GM12874 (cell line): ENCODE measurements around the gene UNC5C.
A peak's percentile ranks its signal among the peaks of the same experiment; 100 is the strongest.

ENCODE experiments used
- CTCF ChIP-seq: IDR thresholded peaks from 2 replicates; pipeline ENCODE4 v1.5.1; 2011; ENCODE audit warnings: low read depth, mild to moderate bottlenecking, control low read depth, low read length, moderate library complexity; ENCODE audit not compliant: insufficient read depth

Gene UNC5C

GRCh38 chr4:95156452-95156765 is 392.4 kb downstream of the UNC5C start:
- TF ChIP-seq CTCF, result no peak

GRCh38 chr4:95155759-95156451 is 392.9 kb downstream of the UNC5C start:
- TF ChIP-seq CTCF, result peak; percentile 36

- no peak for TF ChIP-seq CTCF
These were observed 395.6 kb downstream of the UNC5C start for GRCh38 chr4:95153182-95153581.

- no peak for TF ChIP-seq CTCF
These were observed 397.5 kb downstream of the UNC5C start for GRCh38 chr4:95151255-95151654.

GRCh38 chr4:95142932-95143331 is 405.8 kb downstream of the UNC5C start:
- TF ChIP-seq CTCF, result no peak

- TF ChIP-seq CTCF, result no peak
These were observed 407.4 kb downstream of the UNC5C start for GRCh38 chr4:95141361-95141760.

GRCh38 chr4:95129821-95130311 is 418.9 kb downstream of the UNC5C start:
- TF ChIP-seq CTCF, result no peak
